Progenitor cell of endocrine pancreas (in vitro differentiated cells): ENCODE data around the gene FOXP1. TPM values are rescaled to one million over a fixed set of nuclear protein-coding genes. Genes with fewer than 3 reads are reported as not detected.

Experiments used
- DNase-seq: peaks from one replicate; pipeline ENCODE4 v3.0.0; 2021; ENCODE audit warnings: low spot score; ENCODE audit not compliant: unreplicated experiment
- H3K27ac Mint-ChIP-seq: 2 replicates; pipeline ENCODE4 v1.8.0; 2021; ENCODE audit warnings: mild to moderate bottlenecking, moderate library complexity, mixed read lengths
- H3K27me3 Mint-ChIP-seq: 2 replicates; pipeline ENCODE4 v1.8.0; 2021; ENCODE audit warnings: mixed read lengths
- H3K36me3 Mint-ChIP-seq: 2 replicates; pipeline ENCODE4 v1.8.0; 2022; ENCODE audit warnings: mixed read lengths; ENCODE audit not compliant: insufficient read depth
- H3K4me1 Mint-ChIP-seq: 2 replicates; pipeline ENCODE4 v1.8.0; 2021; ENCODE audit warnings: low read depth, mixed read lengths
- H3K4me3 Mint-ChIP-seq: 2 replicates; pipeline ENCODE4 v1.8.0; 2021; ENCODE audit warnings: low read depth, mild to moderate bottlenecking, moderate library complexity, mixed read lengths
- H3K9me3 Mint-ChIP-seq: 2 replicates; pipeline ENCODE4 v1.8.0; 2021; ENCODE audit warnings: low read depth, mixed read lengths
- total RNA-seq: library from RNA; stranded (reverse); gene quantifications from 2 replicates; pipeline ENCODE4 v1.2.1, GENCODE V29; 2021
- TF ChIP-seq, protein P1 (sequence below): fragments of 200-600 bp; sonication (generic); IDR thresholded peaks from one replicate; pipeline ENCODE4 v1.5.0; 2021; ENCODE audit warnings: antibody characterized with exemption, mild to moderate bottlenecking; ENCODE audit not compliant: unreplicated experiment

The FOXP1 gene
- total RNA-seq, 1 donor from 2014 or later: 242 TPM

DNA sequence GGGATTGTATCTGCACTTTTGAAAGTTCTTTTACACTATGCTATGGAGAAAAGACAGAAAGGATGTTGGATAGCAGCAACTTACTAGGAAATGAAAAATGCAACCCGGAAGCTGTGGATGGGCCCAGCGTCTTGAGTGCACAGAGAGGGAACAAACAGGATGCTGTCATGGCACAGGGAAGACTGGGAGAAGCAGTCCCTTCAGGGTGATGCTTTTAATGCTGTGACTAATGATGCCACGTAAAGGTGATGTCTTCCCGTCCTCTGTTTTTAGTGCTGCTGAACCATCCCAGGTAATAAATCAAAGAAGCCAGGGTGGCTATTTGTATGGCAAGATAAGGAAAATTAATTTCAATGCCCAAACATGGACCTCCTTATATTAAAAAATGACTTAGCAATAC, 437.6 kb downstream of the FOXP1 start:
- Mint-ChIP-seq H3K9me3 (peaks cover 4% of the 10 kb centered on the region), H3K27me3 (no peaks in the 10 kb centered on the region), H3K4me1 (peaks cover 57% of the 10 kb centered on the region), H3K36me3 (peaks cover 7% of the 10 kb centered on the region), H3K4me3 (no peak overlapping the region), H3K27ac (no peak overlapping the region)
- DNase-seq: no peak
- TF ChIP-seq, protein P1, sequence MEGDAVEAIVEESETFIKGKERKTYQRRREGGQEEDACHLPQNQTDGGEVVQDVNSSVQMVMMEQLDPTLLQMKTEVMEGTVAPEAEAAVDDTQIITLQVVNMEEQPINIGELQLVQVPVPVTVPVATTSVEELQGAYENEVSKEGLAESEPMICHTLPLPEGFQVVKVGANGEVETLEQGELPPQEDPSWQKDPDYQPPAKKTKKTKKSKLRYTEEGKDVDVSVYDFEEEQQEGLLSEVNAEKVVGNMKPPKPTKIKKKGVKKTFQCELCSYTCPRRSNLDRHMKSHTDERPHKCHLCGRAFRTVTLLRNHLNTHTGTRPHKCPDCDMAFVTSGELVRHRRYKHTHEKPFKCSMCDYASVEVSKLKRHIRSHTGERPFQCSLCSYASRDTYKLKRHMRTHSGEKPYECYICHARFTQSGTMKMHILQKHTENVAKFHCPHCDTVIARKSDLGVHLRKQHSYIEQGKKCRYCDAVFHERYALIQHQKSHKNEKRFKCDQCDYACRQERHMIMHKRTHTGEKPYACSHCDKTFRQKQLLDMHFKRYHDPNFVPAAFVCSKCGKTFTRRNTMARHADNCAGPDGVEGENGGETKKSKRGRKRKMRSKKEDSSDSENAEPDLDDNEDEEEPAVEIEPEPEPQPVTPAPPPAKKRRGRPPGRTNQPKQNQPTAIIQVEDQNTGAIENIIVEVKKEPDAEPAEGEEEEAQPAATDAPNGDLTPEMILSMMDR: no peak

DNA sequence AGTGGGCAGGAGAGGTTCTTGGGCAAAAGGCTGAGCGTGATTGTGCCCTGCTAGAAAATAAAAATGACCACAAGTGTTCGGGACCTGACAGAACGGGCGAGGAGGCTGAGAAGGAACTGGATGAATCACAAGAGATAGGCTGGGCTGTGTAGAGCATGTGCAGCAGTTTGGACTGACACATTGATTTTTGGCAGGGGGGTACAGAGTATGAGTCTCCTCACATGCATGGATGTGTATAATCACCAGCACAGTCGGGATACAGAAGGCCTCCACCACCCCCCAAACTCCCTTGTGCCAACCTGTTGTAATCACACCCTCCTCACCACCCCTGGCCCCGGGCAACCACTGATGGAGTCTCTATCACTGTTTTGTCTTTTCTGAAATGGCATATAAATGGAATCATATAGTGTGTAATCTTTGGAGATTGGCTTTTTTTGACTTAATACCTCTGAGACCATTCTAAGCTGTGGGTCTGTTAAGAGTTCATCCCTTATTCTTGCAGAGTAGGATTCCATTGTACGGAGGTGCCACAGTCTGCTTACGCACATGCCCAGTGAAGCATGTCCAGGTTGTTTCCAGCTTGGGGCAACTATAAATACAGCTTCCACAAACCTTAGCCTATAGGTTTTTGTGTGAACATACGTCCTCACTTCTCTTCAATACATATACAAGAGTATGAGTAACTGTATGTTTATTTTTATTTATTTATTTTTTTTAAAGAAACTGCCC, 438.8 kb downstream of the FOXP1 start:
- H3K27ac Mint-ChIP-seq: peak overlapping the region; percentile 67

DNA sequence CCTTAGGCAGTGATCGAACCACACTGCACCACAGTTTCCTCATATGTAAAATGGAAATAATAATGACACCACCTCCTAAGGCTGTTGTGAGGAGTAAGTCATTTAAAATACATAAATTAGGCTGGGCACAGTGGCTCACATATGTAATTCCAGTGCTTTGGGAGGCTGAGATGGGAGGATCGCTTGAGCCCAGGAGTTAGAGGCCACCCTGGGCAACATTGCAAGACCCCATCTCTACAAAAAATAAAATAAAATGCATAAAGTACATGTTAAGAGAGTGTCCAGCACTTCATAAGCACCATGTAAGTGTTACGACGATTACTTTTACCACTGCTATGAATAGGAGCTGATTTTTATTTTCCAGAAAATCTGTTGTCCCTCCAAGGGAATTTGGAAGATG, 440.0 kb downstream of the FOXP1 start:
- Mint-ChIP-seq H3K4me3 (no peak overlapping the region), H3K27ac (no peak overlapping the region), H3K27me3 (no peaks in the 10 kb centered on the region), H3K9me3 (peaks cover 4% of the 10 kb centered on the region), H3K36me3 (peaks cover 10% of the 10 kb centered on the region), H3K4me1 (peaks cover 57% of the 10 kb centered on the region)
- TF ChIP-seq, protein P1: no peak
- DNase-seq: no peak

More for the DNA sequence above, 438.8 kb downstream of the FOXP1 start:
- DNase-seq: no peak
- TF ChIP-seq, protein P1: no peak
- peaks cover 4% of the 10 kb centered on the region for H3K9me3 Mint-ChIP-seq
- H3K4me1 Mint-ChIP-seq: peaks cover 57% of the 10 kb centered on the region
- H3K36me3 Mint-ChIP-seq: peaks cover 10% of the 10 kb centered on the region
- H3K4me3 Mint-ChIP-seq: no peak overlapping the region
- H3K27me3 Mint-ChIP-seq: no peaks in the 10 kb centered on the region

DNA sequence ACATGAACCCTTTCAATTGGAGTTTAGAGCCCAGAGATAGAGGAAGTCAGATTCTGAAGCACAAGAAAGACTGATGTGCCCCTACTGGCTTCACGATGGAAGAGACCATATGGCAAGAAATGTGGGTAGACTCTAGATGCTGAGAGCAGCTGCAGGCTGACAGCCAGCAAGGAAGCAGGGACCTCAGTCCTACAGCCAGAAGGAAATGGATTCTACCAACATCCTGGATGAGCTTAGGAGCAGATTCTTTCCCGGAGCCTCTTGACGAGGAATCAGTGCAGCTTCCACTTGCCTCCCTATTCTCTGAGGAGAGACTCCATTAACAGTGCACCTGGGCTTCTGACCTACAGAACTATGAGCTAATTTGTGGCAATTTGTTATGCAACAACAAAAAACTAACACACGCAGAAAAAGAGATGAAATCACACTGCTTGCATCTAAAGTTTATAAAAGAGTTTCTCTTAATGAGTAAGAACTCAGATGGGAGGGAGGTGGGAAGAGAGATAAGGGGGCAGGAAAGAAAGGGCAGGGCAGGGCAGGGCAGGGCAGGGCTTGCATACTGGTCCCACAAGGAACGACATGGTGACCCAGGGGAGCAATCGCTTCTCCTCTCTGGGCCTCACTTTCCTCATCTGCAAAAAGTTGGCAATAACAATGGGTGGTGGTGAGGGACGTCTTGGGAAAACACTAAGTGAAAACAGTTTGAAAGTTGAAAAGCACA, 440.9 kb downstream of the FOXP1 start:
- no peaks in the 10 kb centered on the region for H3K27me3 Mint-ChIP-seq
- DNase-seq: no peak
- peak overlapping the region; percentile 41 for H3K27ac Mint-ChIP-seq
- H3K4me1 Mint-ChIP-seq: peaks cover 62% of the 10 kb centered on the region
- H3K9me3 Mint-ChIP-seq: peaks cover 4% of the 10 kb centered on the region
- peaks cover 10% of the 10 kb centered on the region for H3K36me3 Mint-ChIP-seq
- no peak overlapping the region for H3K4me3 Mint-ChIP-seq
- TF ChIP-seq, protein P1: no peak

DNA sequence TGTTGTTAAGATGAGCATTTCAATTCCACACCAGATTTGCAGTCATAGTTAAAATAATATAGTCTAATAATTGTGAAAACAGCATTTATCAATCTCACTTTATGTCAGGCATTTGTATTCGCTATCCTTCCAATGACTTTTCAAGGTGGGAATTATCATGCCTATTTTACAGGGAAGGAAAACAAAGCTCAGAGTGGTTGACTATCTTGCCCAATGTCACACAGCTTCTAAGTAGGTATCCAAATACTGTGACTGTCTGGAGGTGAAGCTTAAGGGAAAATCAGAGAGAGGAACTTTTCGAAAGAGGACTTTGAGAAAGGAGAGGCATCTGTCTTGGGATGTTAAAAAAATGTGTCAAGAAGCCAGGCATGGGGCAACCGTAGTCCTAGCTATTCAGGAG, 443.1 kb downstream of the FOXP1 start:
- H3K27me3 Mint-ChIP-seq: no peaks in the 10 kb centered on the region
- H3K27ac Mint-ChIP-seq: peak overlapping the region; percentile 97
- peaks cover 4% of the 10 kb centered on the region for H3K9me3 Mint-ChIP-seq
- no peak for DNase-seq
- no peak overlapping the region for H3K4me3 Mint-ChIP-seq
- peaks cover 57% of the 10 kb centered on the region for H3K4me1 Mint-ChIP-seq
- TF ChIP-seq, protein P1: no peak
- peaks cover 6% of the 10 kb centered on the region for H3K36me3 Mint-ChIP-seq
